Breast epithelium (tissue), 3 donors: ENCODE measurements around the gene TIAM1.

Source experiments
- CTCF ChIP-seq, 3 donors: fragments of 450-650 bp; IDR thresholded peaks; one replicate each; pipeline ENCODE4 v1.5.1; 2016 to 2017; ENCODE audit warnings: antibody characterized with exemption in 3 of 3, mild to moderate bottlenecking in 3 of 3, moderate library complexity in 3 of 3
- POLR2A ChIP-seq: fragments of 450-650 bp; IDR thresholded peaks from one replicate; pipeline ENCODE4 v1.6.1; 2016; ENCODE audit warnings: antibody characterized with exemption, mild to moderate bottlenecking, moderate library complexity

- TF ChIP-seq CTCF (IDR thresholded peaks at IDR 0.05) (no peak), POLR2A (no peak)
Observed at GRCh38 chr21:31326522-31327242, 17.4 kb downstream of the TIAM1 start.
